SK-N-SH (cell line): ENCODE measurements around the gene MTHFD1L. TPM values are rescaled to one million over a fixed set of nuclear protein-coding genes. Genes with fewer than 3 reads are reported as not detected.

Experiments used
- CTCF ChIA-PET: fragments of 300-600, 350-600 bp; formaldehyde crosslinking; extraction: SDS; loops from one replicate; lab custom pipeline; 2021; lab: Yijun Ruan, JAX
- POLR2A ChIA-PET: fragments of 350-600 bp; sonication (Branson Sonifier 250); formaldehyde crosslinking; extraction: SDS; loops from one replicate; lab custom pipeline; 2020; ENCODE audit warnings: antibody characterized with exemption, inconsistent platforms; lab: Yijun Ruan, JAX
- DNase-seq: peaks from one replicate; pipeline ENCODE4 v3.0.0; 2012
- H2AFZ ChIP-seq: fragments of 200-600 bp; sonication (generic); 2 replicates; pipeline ENCODE4 v1.8.1; 2016; ENCODE audit warnings: antibody characterized with exemption, mild to moderate bottlenecking, low read depth
- H3F3A ChIP-seq: fragments of 200-600 bp; sonication (generic); replicated peaks from 2 replicates; pipeline ENCODE3; 2016; ENCODE audit warnings: antibody characterized with exemption, mild to moderate bottlenecking; ENCODE audit not compliant: insufficient read depth
- H3K27ac ChIP-seq, 2 experiments: fragments of 200-500 bp in 1 of 2; fragments of 200-600 bp in 1 of 2; sonication (Bioruptor generic) in 1 of 2; sonication (generic), shearing (Covaris generic) in 1 of 2; 2 replicates each; pipeline versions ENCODE4 v1.5.1 to v1.6.1; 2014 to 2016; ENCODE audit warnings: low read depth in 2 of 2, inconsistent platforms in 1 of 2, low read length in 1 of 2, mild to moderate bottlenecking in 1 of 2, mixed read lengths in 1 of 2
- H3K27me3 ChIP-seq: fragments of 200-600 bp; sonication (generic), shearing (Covaris generic); 2 replicates; pipeline ENCODE4 v1.6.1; 2016; ENCODE audit warnings: mixed run types; ENCODE audit not compliant: insufficient read depth
- H3K36me3 ChIP-seq, 2 experiments: fragments of 200-500 bp in 1 of 2; fragments of 200-600 bp in 1 of 2; sonication (Bioruptor generic) in 1 of 2; sonication (generic) in 1 of 2; replicated peaks in 1 of 2; 2 replicates each; pipeline versions ENCODE3 to v1.5.1; 2014 to 2016; ENCODE audit warnings: low read length in 1 of 2, mild to moderate bottlenecking in 1 of 2; ENCODE audit not compliant: insufficient read depth in 2 of 2, control insufficient read depth in 1 of 2
- H3K4me1 ChIP-seq, 2 experiments: fragments of 200-500 bp in 1 of 2; fragments of 200-600 bp in 1 of 2; sonication (Bioruptor generic) in 1 of 2; sonication (generic), shearing (Covaris generic) in 1 of 2; 2 replicates each; pipeline versions ENCODE4 v1.5.1 to v1.6.1; 2014 to 2016; ENCODE audit warnings: low read depth in 1 of 2, low read length in 1 of 2, mixed run types in 1 of 2; ENCODE audit not compliant: insufficient read depth in 2 of 2, control insufficient read depth in 1 of 2
- H3K4me2 ChIP-seq: fragments of 200-600 bp; sonication (generic), shearing (Covaris generic); 2 replicates; pipeline ENCODE4 v1.6.1; 2017; ENCODE audit warnings: mixed run types
- H3K4me3 ChIP-seq, 2 experiments: fragments of 200-500 bp in 1 of 2; fragments of 200-600 bp in 1 of 2; sonication (Bioruptor generic) in 1 of 2; sonication (generic), shearing (Covaris generic) in 1 of 2; 2 replicates each; pipeline versions ENCODE4 v1.5.1 to v1.8.1; 2014 to 2016; ENCODE audit warnings: low read depth in 2 of 2, inconsistent platforms in 1 of 2, low read length in 1 of 2, mild to moderate bottlenecking in 1 of 2, mixed read lengths in 1 of 2, moderate library complexity in 1 of 2
- H3K79me2 ChIP-seq: fragments of 200-600 bp; sonication (generic); 2 replicates; pipeline ENCODE4 v1.8.1; 2017; ENCODE audit warnings: mild to moderate bottlenecking; ENCODE audit not compliant: insufficient read depth
- H3K9ac ChIP-seq: fragments of 200-600 bp; sonication (generic); 2 replicates; pipeline ENCODE4 v1.6.1; 2017; ENCODE audit warnings: mixed run types
- H3K9me2 ChIP-seq: fragments of 200-600 bp; sonication (generic); 2 replicates; pipeline ENCODE4 v1.6.1; 2017; ENCODE audit warnings: mixed run types
- H3K9me3 ChIP-seq: fragments of 200-600 bp; sonication (generic); 2 replicates; pipeline ENCODE4 v1.6.1; 2017; ENCODE audit warnings: mixed run types, mild to moderate bottlenecking, moderate library complexity
- H4K20me1 ChIP-seq: fragments of 200-600 bp; sonication (generic); 2 replicates; pipeline ENCODE4 v1.6.1; 2017; ENCODE audit warnings: mild to moderate bottlenecking, mixed run types; ENCODE audit not compliant: insufficient read depth
- CHD2 ChIP-seq: fragments of 150-350 bp; IDR thresholded peaks from 2 replicates; pipeline ENCODE4 v1.6.1; 2018; ENCODE audit warnings: low read length; ENCODE audit not compliant: partially characterized antibody
- EP300 ChIP-seq, 2 experiments: IDR thresholded peaks; 2 replicates each; pipeline versions ENCODE4 v1.4.0 to v1.6.1; 2012; ENCODE audit warnings: borderline replicate concordance in 1 of 2, low read depth in 1 of 2, low read length in 1 of 2
- EZH2phosphoT487 ChIP-seq: fragments of 200-600 bp; sonication (generic); IDR thresholded peaks from 2 replicates; pipeline ENCODE4 v1.6.1; 2017; ENCODE audit warnings: low read depth, mixed run types, mild to moderate bottlenecking, antibody characterized with exemption, moderate library complexity, borderline replicate concordance
- GABPA ChIP-seq: IDR thresholded peaks from 2 replicates; pipeline ENCODE4 v1.4.0; 2012; ENCODE audit warnings: low read depth, mild to moderate bottlenecking
- GATA2 ChIP-seq: sonication (generic); formaldehyde crosslinking; IDR thresholded peaks from 2 replicates; pipeline ENCODE4 v1.5.0; 2020; ENCODE audit warnings: mild to moderate bottlenecking, missing genetic modification reagents
- JUND ChIP-seq: IDR thresholded peaks from 2 replicates; pipeline ENCODE4 v1.4.0; 2012
- MXI1 ChIP-seq: IDR thresholded peaks from 2 replicates; pipeline ENCODE4 v1.6.1; 2012; ENCODE audit warnings: mild to moderate bottlenecking, low read depth, low read length, improper control_type of control experiment
- NRF1 ChIP-seq: IDR thresholded peaks from 2 replicates; pipeline ENCODE4 v1.6.1; 2012; ENCODE audit warnings: low read depth, mild to moderate bottlenecking, low read length
- RAD21 ChIP-seq: IDR thresholded peaks from 2 replicates; pipeline ENCODE4 v1.6.1; 2012; ENCODE audit warnings: mild to moderate bottlenecking, low read length
- RCOR1 ChIP-seq: fragments of 150-350 bp; IDR thresholded peaks from 2 replicates; pipeline ENCODE4 v1.6.1; 2017; ENCODE audit warnings: antibody characterized with exemption, low read length
- RXRA ChIP-seq: IDR thresholded peaks from 2 replicates; pipeline ENCODE4 v1.4.0; 2012; ENCODE audit warnings: low read depth, mild to moderate bottlenecking, borderline replicate concordance
- SIN3A ChIP-seq: IDR thresholded peaks from 2 replicates; pipeline ENCODE4 v1.6.1; 2012; ENCODE audit warnings: low read depth, mild to moderate bottlenecking, low read length, moderate library complexity, borderline replicate concordance
- TAF1 ChIP-seq: IDR thresholded peaks from 2 replicates; pipeline ENCODE4 v1.6.1; 2012; ENCODE audit warnings: low read depth, mild to moderate bottlenecking, low read length, moderate library complexity, borderline replicate concordance
- TEAD4 ChIP-seq: IDR thresholded peaks from 2 replicates; pipeline ENCODE4 v1.4.0; 2012; ENCODE audit warnings: mild to moderate bottlenecking, borderline replicate concordance; ENCODE audit not compliant: insufficient read depth
- YY1 ChIP-seq: IDR thresholded peaks from 2 replicates; pipeline ENCODE4 v1.4.0; 2012; ENCODE audit warnings: low read depth, mild to moderate bottlenecking
- WGBS: methylation state at CpG from one replicate; pipeline ENCODE4 v1.1.6; 2017; ENCODE audit warnings: low lambda C conversion rate; 5-methylcytosine and 5-hydroxymethylcytosine counted together
- polyA plus RNA-seq, 3 experiments: library from polyadenylated mRNA; depleted of rRNA; stranded (reverse); fragments of >200 nt; gene quantifications; 2 replicates each; pipeline ENCODE4 v1.2.3, GENCODE V29; 2012
- TF ChIP-seq, protein P1 (sequence below): IDR thresholded peaks from 2 replicates; pipeline ENCODE4; 2012
- TF ChIP-seq, protein P2 (sequence below): IDR thresholded peaks from 2 replicates; pipeline ENCODE4 v1.6.1; 2012; ENCODE audit warnings: mild to moderate bottlenecking, low read depth, low read length, moderate library complexity
- TF ChIP-seq, protein P3 (sequence below): IDR thresholded peaks from 2 replicates; pipeline ENCODE4 v1.4.0; 2012; ENCODE audit warnings: low read depth, borderline replicate concordance
- TF ChIP-seq, protein P4 (sequence below): fragments of 150-350 bp; IDR thresholded peaks from 2 replicates; pipeline ENCODE4 v1.6.1; 2017; ENCODE audit warnings: antibody characterized with exemption, low read length, low read depth, borderline replicate concordance

MTHFD1L gene
- polyA plus RNA-seq, 1 of the 3 experiments (the other 2 are of a cell fraction) = 37.0 TPM

DNA sequence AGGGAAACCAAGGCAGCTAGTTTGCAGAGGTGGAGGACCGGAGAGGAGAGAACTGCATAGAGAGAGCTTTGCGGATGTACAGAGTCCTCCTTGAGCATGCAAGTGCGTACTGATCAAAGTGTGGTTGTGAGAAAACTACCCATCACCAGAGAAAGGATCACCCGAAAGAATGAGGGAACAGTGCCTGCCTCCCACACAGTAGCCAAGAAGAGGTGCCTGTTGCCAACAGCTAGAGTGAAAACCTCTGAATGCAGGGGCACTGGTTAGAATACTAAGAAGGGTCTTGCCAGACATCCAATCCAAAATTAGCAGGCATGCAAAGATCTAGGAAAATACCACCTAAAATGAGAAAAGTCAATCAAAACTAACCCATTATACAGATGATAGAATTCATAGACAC is 207.6 kb downstream of the MTHFD1L start:
- peaks cover 8% of the 10 kb centered on the region for H3K79me2 ChIP-seq
- TF ChIP-seq, protein P1, sequence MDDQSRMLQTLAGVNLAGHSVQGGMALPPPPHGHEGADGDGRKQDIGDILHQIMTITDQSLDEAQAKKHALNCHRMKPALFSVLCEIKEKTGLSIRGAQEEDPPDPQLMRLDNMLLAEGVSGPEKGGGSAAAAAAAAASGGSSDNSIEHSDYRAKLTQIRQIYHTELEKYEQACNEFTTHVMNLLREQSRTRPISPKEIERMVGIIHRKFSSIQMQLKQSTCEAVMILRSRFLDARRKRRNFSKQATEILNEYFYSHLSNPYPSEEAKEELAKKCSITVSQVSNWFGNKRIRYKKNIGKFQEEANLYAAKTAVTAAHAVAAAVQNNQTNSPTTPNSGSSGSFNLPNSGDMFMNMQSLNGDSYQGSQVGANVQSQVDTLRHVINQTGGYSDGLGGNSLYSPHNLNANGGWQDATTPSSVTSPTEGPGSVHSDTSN = no peak
- TF ChIP-seq, protein P2, sequence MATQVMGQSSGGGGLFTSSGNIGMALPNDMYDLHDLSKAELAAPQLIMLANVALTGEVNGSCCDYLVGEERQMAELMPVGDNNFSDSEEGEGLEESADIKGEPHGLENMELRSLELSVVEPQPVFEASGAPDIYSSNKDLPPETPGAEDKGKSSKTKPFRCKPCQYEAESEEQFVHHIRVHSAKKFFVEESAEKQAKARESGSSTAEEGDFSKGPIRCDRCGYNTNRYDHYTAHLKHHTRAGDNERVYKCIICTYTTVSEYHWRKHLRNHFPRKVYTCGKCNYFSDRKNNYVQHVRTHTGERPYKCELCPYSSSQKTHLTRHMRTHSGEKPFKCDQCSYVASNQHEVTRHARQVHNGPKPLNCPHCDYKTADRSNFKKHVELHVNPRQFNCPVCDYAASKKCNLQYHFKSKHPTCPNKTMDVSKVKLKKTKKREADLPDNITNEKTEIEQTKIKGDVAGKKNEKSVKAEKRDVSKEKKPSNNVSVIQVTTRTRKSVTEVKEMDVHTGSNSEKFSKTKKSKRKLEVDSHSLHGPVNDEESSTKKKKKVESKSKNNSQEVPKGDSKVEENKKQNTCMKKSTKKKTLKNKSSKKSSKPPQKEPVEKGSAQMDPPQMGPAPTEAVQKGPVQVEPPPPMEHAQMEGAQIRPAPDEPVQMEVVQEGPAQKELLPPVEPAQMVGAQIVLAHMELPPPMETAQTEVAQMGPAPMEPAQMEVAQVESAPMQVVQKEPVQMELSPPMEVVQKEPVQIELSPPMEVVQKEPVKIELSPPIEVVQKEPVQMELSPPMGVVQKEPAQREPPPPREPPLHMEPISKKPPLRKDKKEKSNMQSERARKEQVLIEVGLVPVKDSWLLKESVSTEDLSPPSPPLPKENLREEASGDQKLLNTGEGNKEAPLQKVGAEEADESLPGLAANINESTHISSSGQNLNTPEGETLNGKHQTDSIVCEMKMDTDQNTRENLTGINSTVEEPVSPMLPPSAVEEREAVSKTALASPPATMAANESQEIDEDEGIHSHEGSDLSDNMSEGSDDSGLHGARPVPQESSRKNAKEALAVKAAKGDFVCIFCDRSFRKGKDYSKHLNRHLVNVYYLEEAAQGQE = no peak
- no peak for TF ChIP-seq RXRA
- no peak for TF ChIP-seq NRF1
- TF ChIP-seq, protein P3, sequence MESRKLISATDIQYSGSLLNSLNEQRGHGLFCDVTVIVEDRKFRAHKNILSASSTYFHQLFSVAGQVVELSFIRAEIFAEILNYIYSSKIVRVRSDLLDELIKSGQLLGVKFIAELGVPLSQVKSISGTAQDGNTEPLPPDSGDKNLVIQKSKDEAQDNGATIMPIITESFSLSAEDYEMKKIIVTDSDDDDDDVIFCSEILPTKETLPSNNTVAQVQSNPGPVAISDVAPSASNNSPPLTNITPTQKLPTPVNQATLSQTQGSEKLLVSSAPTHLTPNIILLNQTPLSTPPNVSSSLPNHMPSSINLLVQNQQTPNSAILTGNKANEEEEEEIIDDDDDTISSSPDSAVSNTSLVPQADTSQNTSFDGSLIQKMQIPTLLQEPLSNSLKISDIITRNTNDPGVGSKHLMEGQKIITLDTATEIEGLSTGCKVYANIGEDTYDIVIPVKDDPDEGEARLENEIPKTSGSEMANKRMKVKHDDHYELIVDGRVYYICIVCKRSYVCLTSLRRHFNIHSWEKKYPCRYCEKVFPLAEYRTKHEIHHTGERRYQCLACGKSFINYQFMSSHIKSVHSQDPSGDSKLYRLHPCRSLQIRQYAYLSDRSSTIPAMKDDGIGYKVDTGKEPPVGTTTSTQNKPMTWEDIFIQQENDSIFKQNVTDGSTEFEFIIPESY = no peak
- TF ChIP-seq SIN3A = no peak
- TF ChIP-seq, protein P4, sequence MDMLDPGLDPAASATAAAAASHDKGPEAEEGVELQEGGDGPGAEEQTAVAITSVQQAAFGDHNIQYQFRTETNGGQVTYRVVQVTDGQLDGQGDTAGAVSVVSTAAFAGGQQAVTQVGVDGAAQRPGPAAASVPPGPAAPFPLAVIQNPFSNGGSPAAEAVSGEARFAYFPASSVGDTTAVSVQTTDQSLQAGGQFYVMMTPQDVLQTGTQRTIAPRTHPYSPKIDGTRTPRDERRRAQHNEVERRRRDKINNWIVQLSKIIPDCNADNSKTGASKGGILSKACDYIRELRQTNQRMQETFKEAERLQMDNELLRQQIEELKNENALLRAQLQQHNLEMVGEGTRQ = no peak
- TF ChIP-seq GATA2 (CRISPR knock-in tag) = no peak
- TF ChIP-seq YY1 = no peak
- TF ChIP-seq GABPA = no peak
- no peak for TF ChIP-seq RCOR1
- TF ChIP-seq RAD21 = no peak
- no peak for TF ChIP-seq JUND
- TF ChIP-seq MXI1 = no peak
- TF ChIP-seq EP300 (IDR thresholded peaks at IDR 0.05; ENCODE audit: borderline replicate concordance in 1 of 2, low read depth in 1 of 2, low read length in 1 of 2) = no peak
- no peak for TF ChIP-seq EZH2phosphoT487
- TF ChIP-seq TEAD4 = no peak
- no peak for TF ChIP-seq CHD2
- no peak for TF ChIP-seq TAF1
- no peak overlapping the region for H3K4me3 ChIP-seq
- peaks cover 5 to 57% of the 10 kb centered on the region in 2 experiments for H3K36me3 ChIP-seq
- no peak overlapping the region for H3K4me2 ChIP-seq
- H2AFZ ChIP-seq = no peak overlapping the region
- no peak overlapping the region for H3K27ac ChIP-seq
- DNase-seq = no peak
- ChIA-PET POLR2A (no interaction called here), CTCF (interaction anchor here (0.9 kb wide), 1 partner anchor 15 kb away, joined by 3 read pairs; no protein-coding TSS in a partner anchor)
- peaks cover 30% of the 10 kb centered on the region for H3F3A ChIP-seq
- H3K27me3 ChIP-seq = no peaks in the 10 kb centered on the region
- no peak overlapping the region for H3K9ac ChIP-seq
- no peaks in the 10 kb centered on the region for H3K9me2 ChIP-seq
- H3K4me1 ChIP-seq = peaks cover 8 to 17% of the 10 kb centered on the region in 2 experiments
- WGBS = 68% methylated on average over 4 of the region's 4 CpGs
- no peaks in the 10 kb centered on the region for H4K20me1 ChIP-seq
- peaks cover 14% of the 10 kb centered on the region; the same call in 1 of the 2 replicates for H3K9me3 ChIP-seq
